ENCODE results near the gene ABAT.

Gene ABAT

GRCh38 chr16:8631373-8631772 is 43.0 kb upstream of the ABAT start:
- DNase-seq (ENCODE audit: low spot score): no peak
- POLR2A ChIA-PET (ENCODE audit: low non-redundant PET): no interaction called here
- no peak for TF ChIP-seq CTCF (conservative IDR thresholded peaks at IDR 0.05; ENCODE audit: low read depth)
- CTCF ChIA-PET: no interaction called here
- no peak overlapping the region for H3K27ac ChIP-seq

- TF ChIP-seq CTCF (conservative IDR thresholded peaks at IDR 0.05; ENCODE audit: low read depth): no peak
- POLR2A ChIA-PET (ENCODE audit: low non-redundant PET): no interaction called here
Measured at GRCh38 chr16:8631818-8632465, 42.5 kb upstream of the ABAT start.

GRCh38 chr16:8632675-8633182 is 41.7 kb upstream of the ABAT start:
- no peak for TF ChIP-seq CTCF (conservative IDR thresholded peaks at IDR 0.05; ENCODE audit: low read depth)
- H3K27ac ChIP-seq: no peak overlapping the region
- DNase-seq (ENCODE audit: low spot score): no peak
- CTCF ChIA-PET: no interaction called here
- POLR2A ChIA-PET (ENCODE audit: low non-redundant PET): no interaction called here

More at GRCh38 chr16:8631818-8632465, 42.5 kb upstream of the ABAT start:
- no peak for DNase-seq (ENCODE audit: low spot score)
- H3K27ac ChIP-seq: no peak overlapping the region
- CTCF ChIA-PET: no interaction called here

- no peak; the same call in 1 of the 2 replicates for TF ChIP-seq CTCF (conservative IDR thresholded peaks at IDR 0.05; ENCODE audit: low read depth)
- POLR2A ChIA-PET (ENCODE audit: low non-redundant PET): no interaction called here
- CTCF ChIA-PET: interaction anchor here (1.5 kb wide), 1 partner anchor 26 kb away, joined by 5 read pairs; no protein-coding TSS in a partner anchor
- no peak for DNase-seq (ENCODE audit: low spot score)
- H3K27ac ChIP-seq: no peak overlapping the region
Measured at GRCh38 chr16:8634991-8635736, 39.3 kb upstream of the ABAT start.

- TF ChIP-seq CTCF (conservative IDR thresholded peaks at IDR 0.05; ENCODE audit: low read depth): no peak
- DNase-seq (ENCODE audit: low spot score): no peak
- H3K27ac ChIP-seq: no peak overlapping the region
- ChIA-PET POLR2A (ENCODE audit: low non-redundant PET) (no interaction called here), CTCF (interaction anchor here (0.7 kb wide), 1 partner anchor 509 kb away, joined by 3 read pairs; no protein-coding TSS in a partner anchor)
Measured at GRCh38 chr16:8639694-8640093, 34.7 kb upstream of the ABAT start.

- ChIA-PET POLR2A (ENCODE audit: low non-redundant PET) (no interaction called here), CTCF (no interaction called here)
- DNase-seq (ENCODE audit: low spot score): no peak
- H3K27ac ChIP-seq: no peak overlapping the region
- no peak for TF ChIP-seq CTCF (conservative IDR thresholded peaks at IDR 0.05; ENCODE audit: low read depth)
Measured at GRCh38 chr16:8641671-8642070, 32.7 kb upstream of the ABAT start.
